ENCODE data around the gene VOPP1.
"Not testable (repeated sequence)": the region's sequence is repeated elsewhere in the genome, so short reads cannot be mapped to it uniquely, and the experiment has no call there.

Gene VOPP1

DNA sequence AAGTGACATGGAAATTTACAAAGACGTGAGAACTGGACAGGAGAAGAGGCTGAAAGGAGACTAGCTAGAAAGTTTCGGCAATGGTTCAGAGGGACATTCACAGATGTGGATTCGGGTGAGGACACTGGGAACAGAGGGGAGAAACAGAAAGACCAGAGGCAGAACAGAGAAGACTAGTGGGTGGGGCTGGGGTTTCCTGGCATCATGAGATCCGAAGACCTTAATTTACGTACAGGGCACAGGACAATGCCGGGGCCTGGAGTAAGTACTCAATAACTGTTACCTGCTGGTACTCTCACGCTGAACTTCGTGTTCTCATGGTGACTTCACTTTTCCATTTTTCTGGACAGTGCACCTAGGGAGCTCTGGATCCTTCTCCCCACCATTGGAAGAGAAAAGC, 53.5 kb downstream of the VOPP1 start:
- Histone ChIP-seq H3K4me1 (ENCODE audit: control insufficient read depth, insufficient read depth, low read length, unreplicated experiment) (no peaks in the 10 kb centered on the region), H3K36me3 (ENCODE audit: insufficient read depth, low read length) (peaks cover 4% of the 10 kb centered on the region; the same call in 1 of the 2 replicates), H3K4me3 (ENCODE audit: low read depth, low read length) (no peak overlapping the region), H2AFZ (ENCODE audit: low read length, unreplicated experiment) (no peak overlapping the region), H3K79me2 (ENCODE audit: control insufficient read depth, insufficient read depth, low read length, unreplicated experiment) (peaks cover 22% of the 10 kb centered on the region), H3K27ac (ENCODE audit: low read depth, low read length) (no peak overlapping the region), H3K27me3 (ENCODE audit: insufficient read depth, low read length) (no peaks in the 10 kb centered on the region)

DNA sequence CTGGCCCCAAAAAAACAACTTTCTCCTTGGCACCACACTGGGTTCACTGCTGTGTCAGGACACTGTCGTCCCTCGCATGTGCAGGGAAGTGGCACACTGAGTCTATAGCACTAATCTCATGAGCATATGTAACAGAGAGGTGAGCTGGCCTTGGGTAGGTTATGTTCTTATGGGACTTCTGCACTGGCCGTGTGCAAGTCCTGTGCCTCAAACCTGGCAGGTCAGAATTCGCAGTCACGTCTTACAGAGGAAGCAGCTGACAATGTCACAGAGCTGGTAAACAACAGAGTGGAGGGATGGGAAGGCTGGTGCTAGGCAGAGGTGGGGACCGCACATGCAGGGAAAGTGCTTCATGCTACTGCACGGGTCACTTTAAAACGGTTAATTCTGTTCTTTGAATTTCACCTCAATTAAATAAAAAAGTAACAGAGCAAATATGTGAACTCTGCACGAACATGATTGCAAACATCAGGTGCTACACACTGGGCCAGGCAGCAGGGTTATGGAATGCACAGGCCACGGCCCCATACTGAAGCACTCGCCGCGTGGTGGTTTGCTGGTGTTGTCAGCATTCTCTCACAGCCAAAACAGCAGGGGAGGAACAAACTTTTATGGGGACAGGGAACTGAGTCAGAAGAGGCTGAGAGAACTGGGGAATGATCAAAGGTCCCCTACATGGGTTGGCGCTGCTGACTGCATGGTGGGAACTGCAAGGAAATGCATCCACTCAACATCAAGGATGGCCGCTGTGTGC, 54.2 kb downstream of the VOPP1 start:
- Histone ChIP-seq H3K36me3 (ENCODE audit: insufficient read depth, low read length) (peaks cover 4% of the 10 kb centered on the region; the same call in 1 of the 2 replicates), H2AFZ (ENCODE audit: low read length, unreplicated experiment) (no peak overlapping the region), H3K4me3 (ENCODE audit: low read depth, low read length) (no peak overlapping the region), H3K4me1 (ENCODE audit: control insufficient read depth, insufficient read depth, low read length, unreplicated experiment) (no peaks in the 10 kb centered on the region), H3K27ac (ENCODE audit: low read depth, low read length) (no peak overlapping the region), H3K79me2 (ENCODE audit: control insufficient read depth, insufficient read depth, low read length, unreplicated experiment) (peaks cover 15% of the 10 kb centered on the region), H3K27me3 (ENCODE audit: insufficient read depth, low read length) (no peaks in the 10 kb centered on the region)

DNA sequence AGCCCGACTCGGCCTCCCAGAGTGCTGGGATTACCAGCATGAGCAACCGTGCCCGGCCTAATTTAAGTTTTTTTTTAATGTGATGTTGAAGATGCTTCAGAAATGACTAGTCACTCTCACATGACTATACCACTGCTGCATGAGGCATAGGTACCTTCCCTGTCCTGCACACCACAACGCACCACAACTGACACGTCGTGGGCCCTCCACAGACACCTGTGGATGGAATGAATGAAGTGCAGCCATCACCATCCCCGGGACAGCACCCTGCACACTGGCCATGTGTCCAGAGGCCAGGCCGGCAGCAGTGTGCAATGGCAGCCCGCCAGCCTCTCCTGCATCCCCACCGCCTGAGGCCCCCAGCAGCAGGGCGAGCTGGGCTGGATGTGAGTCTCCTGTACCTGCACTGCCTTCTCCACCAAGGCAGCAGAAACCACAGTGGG, 55.1 kb downstream of the VOPP1 start:
- Histone ChIP-seq H3K79me2 (ENCODE audit: control insufficient read depth, insufficient read depth, low read length, unreplicated experiment) (peaks cover 6% of the 10 kb centered on the region), H2AFZ (ENCODE audit: low read length, unreplicated experiment) (no peak overlapping the region), H3K27ac (ENCODE audit: low read depth, low read length) (no peak overlapping the region), H3K27me3 (ENCODE audit: insufficient read depth, low read length) (no peaks in the 10 kb centered on the region), H3K4me3 (ENCODE audit: low read depth, low read length) (no peak overlapping the region), H3K4me1 (ENCODE audit: control insufficient read depth, insufficient read depth, low read length, unreplicated experiment) (no peaks in the 10 kb centered on the region), H3K36me3 (ENCODE audit: insufficient read depth, low read length) (peaks cover 4% of the 10 kb centered on the region; the same call in 1 of the 2 replicates)

DNA sequence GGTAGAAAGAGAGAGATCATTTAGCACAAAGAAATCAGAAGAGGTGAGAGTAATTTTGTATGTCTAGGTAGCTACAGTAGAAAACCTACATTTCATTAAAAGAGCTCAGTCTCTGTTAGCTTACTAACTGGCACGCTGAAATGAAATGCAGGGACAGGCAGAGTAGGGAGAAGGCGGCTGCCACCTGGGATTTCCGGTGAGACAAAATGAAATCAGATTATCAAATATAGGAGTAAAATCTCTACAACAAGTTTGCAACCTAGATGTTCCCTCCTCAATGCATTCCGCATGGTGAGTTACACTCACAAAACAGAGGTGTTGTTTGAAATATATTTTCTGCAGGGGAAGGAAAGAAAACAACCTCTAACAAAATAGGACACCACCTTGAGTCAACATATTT, 55.9 kb downstream of the VOPP1 start:
- Histone ChIP-seq H3K27me3 (ENCODE audit: insufficient read depth, low read length) (no peaks in the 10 kb centered on the region), H3K27ac (ENCODE audit: low read depth, low read length) (no peak overlapping the region), H3K36me3 (ENCODE audit: insufficient read depth, low read length) (peaks cover 4% of the 10 kb centered on the region; the same call in 1 of the 2 replicates), H3K4me3 (ENCODE audit: low read depth, low read length) (no peak overlapping the region), H3K79me2 (ENCODE audit: control insufficient read depth, insufficient read depth, low read length, unreplicated experiment) (no peaks in the 10 kb centered on the region), H3K4me1 (ENCODE audit: control insufficient read depth, insufficient read depth, low read length, unreplicated experiment) (no peaks in the 10 kb centered on the region), H2AFZ (ENCODE audit: low read length, unreplicated experiment) (no peak overlapping the region)

DNA sequence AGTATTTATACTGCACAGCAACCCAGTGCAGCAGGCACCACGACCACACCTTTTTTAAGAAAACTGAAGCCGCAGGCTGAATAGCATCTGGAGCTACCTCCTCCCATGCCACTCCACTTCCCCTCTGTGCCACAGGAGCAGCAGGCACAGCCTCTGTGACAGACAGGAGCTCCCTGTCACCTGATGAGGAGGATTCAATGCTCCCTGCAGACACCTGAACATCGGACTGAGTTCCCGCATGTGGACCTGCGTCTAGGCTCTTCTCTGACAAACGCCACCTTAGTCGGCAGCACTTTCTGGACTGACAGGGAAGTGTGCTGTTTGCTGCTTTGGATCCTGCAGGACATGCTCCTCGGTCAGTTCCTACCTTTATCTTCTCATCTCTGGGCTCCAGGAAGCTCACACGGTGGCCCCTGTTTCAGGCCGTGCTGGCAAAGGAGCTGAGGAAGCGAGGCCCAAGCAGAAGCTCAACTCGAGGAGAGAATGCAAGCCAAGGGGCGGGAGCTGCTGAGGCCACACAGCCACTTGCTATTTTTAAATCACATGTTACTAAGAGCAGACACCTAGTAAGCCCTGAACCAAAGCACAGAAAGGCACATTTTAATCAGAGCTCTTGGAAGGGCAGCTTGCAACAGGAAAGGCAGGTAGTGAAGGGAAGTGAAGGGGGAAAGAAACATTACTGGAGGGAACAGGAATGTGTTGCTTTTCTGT, 56.6 kb downstream of the VOPP1 start:
- Histone ChIP-seq H3K79me2 (ENCODE audit: control insufficient read depth, insufficient read depth, low read length, unreplicated experiment) (no peaks in the 10 kb centered on the region), H3K4me3 (ENCODE audit: low read depth, low read length) (no peak overlapping the region), H3K4me1 (ENCODE audit: control insufficient read depth, insufficient read depth, low read length, unreplicated experiment) (no peaks in the 10 kb centered on the region), H2AFZ (ENCODE audit: low read length, unreplicated experiment) (no peak overlapping the region), H3K27ac (ENCODE audit: low read depth, low read length) (no peak overlapping the region), H3K36me3 (ENCODE audit: insufficient read depth, low read length) (peaks cover 4% of the 10 kb centered on the region; the same call in 1 of the 2 replicates), H3K27me3 (ENCODE audit: insufficient read depth, low read length) (no peaks in the 10 kb centered on the region)

DNA sequence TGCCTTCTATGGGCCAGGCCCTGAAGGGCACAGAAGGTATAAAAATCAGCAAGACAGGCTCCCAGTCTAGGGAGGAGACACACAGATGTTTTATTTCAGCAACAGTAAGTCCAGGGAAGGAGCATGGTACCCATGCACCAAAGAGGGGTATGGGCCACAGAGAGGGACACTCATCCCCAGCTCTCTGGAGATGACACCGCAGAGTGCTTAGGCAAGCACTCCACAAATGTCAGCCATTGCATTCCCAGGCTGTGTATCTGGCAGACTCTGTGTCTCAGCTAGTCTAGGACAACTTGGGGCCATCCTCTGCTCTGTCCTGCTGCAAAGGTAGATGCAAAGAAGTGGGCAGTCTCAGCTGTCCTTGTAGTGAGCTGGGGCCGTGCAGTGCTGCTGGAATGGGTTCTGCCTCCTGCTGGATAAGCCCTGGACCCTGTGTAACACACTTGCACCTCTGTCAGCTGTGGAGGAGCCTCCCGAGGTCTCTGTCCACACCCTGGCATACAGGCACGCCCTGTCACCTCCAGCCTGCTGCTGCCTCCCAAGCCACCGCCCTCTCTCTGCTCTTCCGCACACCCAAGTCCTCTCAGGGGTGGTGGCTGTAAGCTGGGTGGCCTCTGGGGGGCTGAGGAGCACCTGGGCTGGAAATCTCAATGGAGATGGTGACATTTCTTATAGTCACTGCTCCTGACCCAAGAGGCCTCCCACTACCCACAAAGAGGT, 57.6 kb downstream of the VOPP1 start:
- Histone ChIP-seq H3K36me3 (ENCODE audit: insufficient read depth, low read length) (peaks cover 4% of the 10 kb centered on the region; the same call in 1 of the 2 replicates), H3K27me3 (ENCODE audit: insufficient read depth, low read length) (no peaks in the 10 kb centered on the region), H3K4me1 (ENCODE audit: control insufficient read depth, insufficient read depth, low read length, unreplicated experiment) (no peaks in the 10 kb centered on the region), H3K79me2 (ENCODE audit: control insufficient read depth, insufficient read depth, low read length, unreplicated experiment) (no peaks in the 10 kb centered on the region), H3K4me3 (ENCODE audit: low read depth, low read length) (no peak overlapping the region), H3K27ac (ENCODE audit: low read depth, low read length) (no peak overlapping the region), H2AFZ (ENCODE audit: low read length, unreplicated experiment) (no peak overlapping the region)

DNA sequence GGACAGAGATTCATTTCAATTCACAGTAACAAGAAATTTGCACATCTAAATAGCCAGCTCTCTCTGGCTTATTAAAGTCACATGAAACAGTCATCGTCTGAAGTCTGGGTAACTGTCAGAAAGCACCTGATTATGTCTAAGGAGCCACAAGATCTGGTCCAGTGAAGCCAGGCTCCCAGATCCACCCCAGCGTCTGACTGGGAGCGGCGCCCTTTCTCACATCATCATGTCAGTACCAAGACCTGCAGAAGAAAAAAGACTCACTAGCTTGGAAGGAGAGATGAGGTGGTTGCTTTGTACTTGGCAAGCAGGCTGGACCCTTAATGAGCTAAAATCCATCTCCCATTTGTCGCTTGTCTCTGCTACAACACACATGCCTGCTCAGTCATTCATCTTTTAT, 58.4 kb downstream of the VOPP1 start:
- Histone ChIP-seq H2AFZ (ENCODE audit: low read length, unreplicated experiment) (no peak overlapping the region), H3K4me3 (ENCODE audit: low read depth, low read length) (no peak overlapping the region), H3K4me1 (ENCODE audit: control insufficient read depth, insufficient read depth, low read length, unreplicated experiment) (no peaks in the 10 kb centered on the region), H3K79me2 (ENCODE audit: control insufficient read depth, insufficient read depth, low read length, unreplicated experiment) (no peaks in the 10 kb centered on the region), H3K36me3 (ENCODE audit: insufficient read depth, low read length) (peaks cover 4% of the 10 kb centered on the region; the same call in 1 of the 2 replicates), H3K27me3 (ENCODE audit: insufficient read depth, low read length) (no peaks in the 10 kb centered on the region), H3K27ac (ENCODE audit: low read depth, low read length) (no peak overlapping the region)

DNA sequence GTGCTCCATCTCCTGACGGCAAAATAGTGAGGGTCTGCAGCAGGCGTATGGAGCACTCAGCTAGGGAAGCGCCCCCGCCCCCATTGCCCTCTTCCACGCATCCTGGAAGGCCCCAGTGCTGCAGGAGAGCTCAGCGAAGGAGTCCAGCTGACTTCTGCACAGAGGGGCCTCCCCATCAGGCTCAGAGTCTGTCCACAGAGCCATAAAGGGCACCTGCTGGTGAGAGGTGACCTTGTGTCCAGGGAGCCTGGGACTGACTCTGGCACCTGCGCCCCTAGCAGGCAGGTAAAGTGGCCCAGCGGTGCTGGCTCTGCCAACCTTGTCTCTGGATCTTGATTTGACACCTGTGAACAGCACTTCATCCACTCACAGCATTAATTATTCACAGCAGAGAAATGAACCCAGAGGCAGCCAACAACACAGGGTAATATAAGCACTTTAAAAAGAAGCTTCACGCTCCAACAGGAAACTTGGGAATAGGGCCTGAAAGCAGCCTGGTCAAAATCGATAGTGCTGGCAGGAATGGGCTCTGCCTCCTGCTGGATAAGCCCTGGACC, 59.6 kb downstream of the VOPP1 start:
- Histone ChIP-seq H3K4me3 (ENCODE audit: low read depth, low read length) (no peak overlapping the region), H3K27me3 (ENCODE audit: insufficient read depth, low read length) (no peaks in the 10 kb centered on the region), H3K27ac (ENCODE audit: low read depth, low read length) (no peak overlapping the region), H3K4me1 (ENCODE audit: control insufficient read depth, insufficient read depth, low read length, unreplicated experiment) (no peaks in the 10 kb centered on the region), H2AFZ (ENCODE audit: low read length, unreplicated experiment) (no peak overlapping the region), H3K79me2 (ENCODE audit: control insufficient read depth, insufficient read depth, low read length, unreplicated experiment) (no peaks in the 10 kb centered on the region), H3K36me3 (ENCODE audit: insufficient read depth, low read length) (peaks cover 4% of the 10 kb centered on the region; the same call in 1 of the 2 replicates)

DNA sequence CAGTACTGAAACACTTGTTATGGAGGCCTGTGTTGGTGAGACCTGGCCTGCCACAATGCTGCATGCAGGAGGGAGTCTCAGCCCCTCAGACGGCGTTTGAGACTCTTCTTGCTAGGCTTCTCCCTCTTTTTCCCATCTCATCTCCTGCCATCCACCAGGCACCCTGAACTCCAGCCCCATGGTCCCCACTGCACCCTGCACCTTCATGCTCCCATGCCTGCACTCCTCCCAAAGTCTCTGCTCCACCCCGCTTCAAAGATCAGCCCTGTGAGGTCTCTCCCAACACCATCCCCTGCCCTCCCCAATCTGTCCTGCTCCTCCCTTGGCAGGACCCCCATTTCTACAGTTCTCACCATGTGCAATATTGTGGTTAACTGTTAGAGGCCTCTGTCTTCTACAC, 61.7 kb downstream of the VOPP1 start:
- Histone ChIP-seq H3K4me3 (ENCODE audit: low read depth, low read length) (no peak overlapping the region), H3K27me3 (ENCODE audit: insufficient read depth, low read length) (no peaks in the 10 kb centered on the region), H3K79me2 (ENCODE audit: control insufficient read depth, insufficient read depth, low read length, unreplicated experiment) (no peaks in the 10 kb centered on the region), H3K27ac (ENCODE audit: low read depth, low read length) (no peak overlapping the region), H2AFZ (ENCODE audit: low read length, unreplicated experiment) (no peak overlapping the region), H3K4me1 (ENCODE audit: control insufficient read depth, insufficient read depth, low read length, unreplicated experiment) (peaks cover 4% of the 10 kb centered on the region), H3K36me3 (ENCODE audit: insufficient read depth, low read length) (peaks cover 2% of the 10 kb centered on the region; the same call in 1 of the 2 replicates)

DNA sequence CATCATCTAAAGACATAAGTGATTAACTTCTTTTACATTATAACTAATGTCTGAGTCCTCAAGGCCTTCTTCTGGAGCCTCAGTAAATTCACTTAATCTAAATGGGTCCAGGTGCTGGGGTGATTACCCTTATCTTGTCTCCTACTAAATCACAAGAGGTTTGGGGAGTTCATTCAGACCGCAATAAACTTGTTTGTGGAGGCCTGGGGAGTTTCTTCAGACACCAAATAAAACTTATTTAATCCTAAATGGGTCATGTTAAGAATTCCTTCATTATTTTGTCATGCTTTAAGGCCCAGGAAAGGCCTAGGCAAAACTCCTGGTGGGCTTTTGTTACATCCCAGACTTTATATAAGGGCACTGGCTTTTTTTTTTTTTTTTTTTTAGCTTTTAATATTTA, 62.1 kb downstream of the VOPP1 start:
- not testable (repeated sequence) for H3K79me2 ChIP-seq (ENCODE audit: control insufficient read depth, insufficient read depth, low read length, unreplicated experiment); H3K27me3 ChIP-seq (ENCODE audit: insufficient read depth, low read length); H3K4me3 ChIP-seq (ENCODE audit: low read depth, low read length); H2AFZ ChIP-seq (ENCODE audit: low read length, unreplicated experiment); H3K36me3 ChIP-seq (ENCODE audit: insufficient read depth, low read length); H3K27ac ChIP-seq (ENCODE audit: low read depth, low read length); H3K4me1 ChIP-seq (ENCODE audit: control insufficient read depth, insufficient read depth, low read length, unreplicated experiment)
